GM18511 (cell line): Measurements from ENCODE around the gene RNF217.
"Not testable (repeated sequence)": the region's sequence is repeated elsewhere in the genome, so short reads cannot be mapped to it uniquely, and the experiment has no call there.

Experiments used
- ATAC-seq: cut with Tn5 transposase; IDR thresholded peaks from one replicate; pipeline ENCODE4 v1.9.1; 2021; ENCODE audit warnings: mild to moderate bottlenecking, moderate library complexity; ENCODE audit not compliant: unreplicated experiment

The RNF217 gene, protein sequence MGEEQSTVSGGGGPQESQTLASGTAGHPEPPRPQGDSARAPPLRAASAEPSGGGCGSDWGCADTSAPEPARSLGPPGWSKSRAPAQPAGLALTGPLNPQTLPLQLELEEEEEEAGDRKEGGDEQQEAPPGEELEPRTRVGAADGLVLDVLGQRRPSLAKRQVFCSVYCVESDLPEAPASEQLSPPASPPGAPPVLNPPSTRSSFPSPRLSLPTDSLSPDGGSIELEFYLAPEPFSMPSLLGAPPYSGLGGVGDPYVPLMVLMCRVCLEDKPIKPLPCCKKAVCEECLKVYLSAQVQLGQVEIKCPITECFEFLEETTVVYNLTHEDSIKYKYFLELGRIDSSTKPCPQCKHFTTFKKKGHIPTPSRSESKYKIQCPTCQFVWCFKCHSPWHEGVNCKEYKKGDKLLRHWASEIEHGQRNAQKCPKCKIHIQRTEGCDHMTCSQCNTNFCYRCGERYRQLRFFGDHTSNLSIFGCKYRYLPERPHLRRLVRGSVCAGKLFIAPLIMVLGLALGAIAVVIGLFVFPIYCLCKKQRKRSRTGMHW

DNA sequence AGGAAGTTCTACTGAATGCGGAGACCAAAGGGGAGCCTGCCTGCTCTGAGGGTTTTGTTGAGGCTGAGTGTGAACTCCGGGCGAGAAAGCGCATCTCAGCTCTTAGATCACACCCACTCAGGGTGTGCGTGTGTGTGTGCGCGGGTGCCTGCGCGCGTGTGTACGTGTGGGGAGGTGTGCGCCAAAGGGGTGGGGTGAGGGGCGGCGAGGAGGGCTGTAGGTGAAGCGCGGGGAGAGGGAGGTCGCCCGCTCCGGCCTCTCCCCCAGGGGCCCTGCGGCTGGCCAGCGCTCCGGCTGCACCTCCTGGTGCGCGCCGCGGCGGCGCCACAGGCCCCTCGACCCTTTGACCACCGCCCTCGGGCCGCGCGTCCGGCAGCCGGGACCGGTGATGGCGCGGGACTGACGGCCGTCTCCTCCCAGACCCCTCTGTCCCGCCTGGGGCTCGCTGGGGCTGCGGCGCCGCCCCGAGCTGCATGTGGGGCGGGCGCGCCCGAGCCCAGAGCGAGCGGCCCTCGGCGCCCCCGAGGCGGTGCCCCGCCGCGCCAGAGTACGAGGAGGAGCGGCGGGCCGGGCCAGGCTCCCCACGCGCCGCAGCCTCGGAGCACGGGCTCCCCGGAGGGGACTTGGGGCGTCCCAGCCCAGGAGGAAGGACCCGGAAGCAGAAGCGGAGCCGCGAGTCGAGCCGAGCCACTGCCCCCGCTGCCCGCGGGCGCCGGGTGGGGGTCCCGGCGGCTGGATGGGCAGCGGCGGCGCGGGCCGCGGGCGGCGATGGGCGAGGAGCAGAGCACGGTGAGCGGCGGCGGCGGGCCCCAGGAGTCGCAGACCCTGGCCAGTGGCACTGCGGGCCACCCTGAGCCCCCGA is at the start of gene RNF217:
Gene RNF217 (plus strand): TSS at position 661 of the 862 bp plus-strand sequence. CDS start 108 bp downstream, at position 769.
- peak; percentile 46 for ATAC-seq

DNA sequence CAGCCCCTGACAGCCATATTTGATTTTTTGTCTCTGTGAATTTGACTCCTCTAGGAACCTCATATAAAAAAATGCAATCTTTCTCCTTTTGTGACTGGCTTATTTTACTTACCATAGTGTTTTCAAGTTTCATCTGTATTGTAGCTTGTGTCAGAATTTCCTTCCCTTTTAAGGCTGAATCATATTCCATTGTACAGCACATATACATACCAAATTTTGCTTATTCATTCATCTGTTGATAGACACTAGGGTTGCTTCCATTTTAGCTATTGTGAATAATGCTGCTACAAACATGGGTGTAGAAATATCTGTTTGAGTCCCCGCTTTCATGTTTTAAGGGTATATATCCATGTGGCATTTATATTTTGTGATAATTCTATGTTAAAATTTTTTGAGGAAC is 49.2 kb upstream of the RNF217 start:
- ATAC-seq, result no peak

DNA sequence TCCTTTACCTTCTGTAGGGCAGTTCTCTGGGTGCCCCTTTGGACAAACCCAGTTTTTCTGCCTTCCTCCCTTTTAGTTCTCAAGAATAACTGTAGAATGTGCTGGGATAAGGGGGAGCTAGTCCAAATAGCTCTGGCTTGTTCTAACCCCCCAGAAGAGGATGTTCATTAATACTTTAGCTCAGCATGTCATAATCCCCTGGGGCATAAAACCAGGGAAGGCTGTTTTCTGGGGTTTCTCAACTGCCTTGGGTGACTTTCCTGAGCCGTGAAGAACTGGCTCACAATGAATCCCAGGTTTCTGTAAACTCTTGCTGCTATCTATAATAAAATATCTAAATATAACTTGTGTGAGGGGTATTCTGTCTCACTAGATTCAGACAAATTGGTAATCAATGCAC is 44.5 kb upstream of the RNF217 start:
- ATAC-seq, result no peak

DNA sequence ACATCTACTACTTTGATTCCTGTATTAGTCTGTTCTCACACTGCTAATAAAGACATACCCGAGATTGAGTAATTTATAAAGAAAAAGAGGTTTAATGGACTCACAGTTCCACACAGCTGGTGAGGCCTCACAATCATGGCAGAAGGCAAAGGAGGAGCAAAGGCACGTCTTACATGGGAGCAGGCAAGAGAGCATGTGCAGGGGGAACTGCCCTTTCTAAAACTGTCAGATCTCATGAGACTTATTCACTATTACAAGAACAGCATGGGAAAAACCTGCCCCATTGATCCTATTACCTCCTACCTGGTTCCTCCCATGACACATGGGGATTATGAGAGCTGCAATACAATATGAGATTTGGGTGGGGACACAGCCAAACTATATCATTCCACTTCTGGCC is 42.5 kb upstream of the RNF217 start:
- ATAC-seq, result not testable (repeated sequence)

DNA sequence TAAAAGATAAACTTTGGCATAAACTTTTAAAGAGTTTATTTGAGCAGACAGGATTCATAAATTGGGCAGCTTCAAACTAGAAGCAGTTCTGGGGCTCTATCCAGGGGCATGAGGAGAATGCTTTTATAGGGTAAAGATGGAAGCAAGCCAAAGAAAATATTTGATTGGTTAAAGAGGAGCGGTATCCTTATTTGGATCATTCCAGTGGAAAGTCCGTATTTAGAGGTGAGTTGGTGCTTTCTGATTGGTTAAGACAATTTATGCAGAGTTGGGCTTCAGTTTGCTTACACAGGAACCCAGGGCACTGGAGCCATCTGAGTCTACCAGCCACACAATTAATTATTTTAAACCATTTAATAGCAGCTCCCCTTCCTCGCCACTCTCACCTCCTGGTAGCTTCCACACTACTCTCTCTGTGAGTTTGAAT is 37.9 kb upstream of the RNF217 start:
- no peak for ATAC-seq

DNA sequence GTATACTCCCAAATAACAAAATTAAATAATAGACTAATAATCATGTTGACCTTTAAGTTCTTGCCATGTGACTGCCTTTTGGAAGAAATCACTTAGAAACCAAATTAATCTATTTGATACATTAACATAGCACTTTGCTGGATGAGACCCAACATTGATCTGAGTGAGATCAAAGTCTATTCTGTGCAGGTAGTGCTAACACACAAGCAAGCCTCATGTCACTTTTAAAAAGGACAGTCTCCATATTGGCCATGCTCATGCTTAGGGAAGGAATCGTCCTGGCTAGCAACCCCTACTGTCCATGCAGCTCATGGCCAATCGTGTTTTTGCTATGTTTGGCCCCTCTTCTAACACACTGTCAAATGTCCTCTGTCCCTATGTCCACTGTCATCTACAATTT is 35.8 kb upstream of the RNF217 start:
- no peak for ATAC-seq

DNA sequence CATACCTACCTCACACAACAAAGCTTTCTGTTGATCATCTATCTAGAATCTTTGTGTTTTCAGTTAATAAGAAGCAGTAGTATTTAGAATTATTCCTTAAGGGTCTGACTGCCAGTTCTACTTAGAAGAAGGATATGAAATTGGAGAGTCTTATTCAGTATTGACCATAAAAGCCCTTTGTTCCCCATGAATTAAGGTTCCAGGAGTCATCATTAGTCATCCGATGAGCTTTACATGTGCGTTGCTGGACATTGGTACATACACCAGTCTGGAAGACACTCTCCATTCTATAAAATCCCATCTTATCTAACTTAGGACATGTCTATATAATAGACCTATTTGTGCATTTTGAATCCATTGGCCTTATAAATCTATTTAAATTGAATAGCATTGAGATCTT is 34.4 kb upstream of the RNF217 start:
- ATAC-seq, result no peak

DNA sequence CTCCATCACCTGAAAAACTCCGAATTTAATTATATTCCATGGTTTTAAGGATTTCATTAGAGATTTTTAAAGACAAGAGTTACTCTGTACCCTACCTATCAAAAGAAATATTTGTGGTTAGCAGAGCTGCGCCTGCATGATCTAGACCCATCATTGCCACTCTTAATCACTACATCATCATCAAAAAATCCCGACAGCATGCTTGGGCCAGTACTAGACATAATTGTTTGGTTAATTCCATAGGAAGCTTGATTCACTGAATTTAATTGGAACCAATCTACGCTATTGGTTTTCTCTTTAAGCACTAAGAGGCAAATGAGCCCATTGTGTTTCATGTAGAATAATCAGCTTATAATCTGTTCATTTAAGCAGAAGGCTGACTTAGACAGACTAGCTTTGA is 33.4 kb upstream of the RNF217 start:
- ATAC-seq, result no peak

DNA sequence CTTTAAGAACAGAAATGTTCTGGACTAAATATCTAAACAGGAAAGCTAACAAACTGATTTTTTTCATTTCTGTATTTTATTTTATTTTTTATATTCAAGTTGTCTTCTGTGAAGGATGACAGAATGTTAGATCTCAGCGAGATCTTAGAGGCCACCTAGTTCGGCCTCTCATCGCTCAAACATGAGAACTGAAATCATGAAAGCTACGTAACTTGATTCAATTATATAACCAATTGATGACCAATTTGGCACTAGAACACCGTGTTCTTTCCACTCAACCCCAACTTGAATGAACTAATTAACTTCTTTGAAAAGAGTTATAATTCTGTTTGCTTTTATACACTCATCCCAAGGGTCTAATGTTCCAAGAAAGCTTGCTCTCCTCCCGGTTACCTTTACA is 24.6 kb upstream of the RNF217 start:
- ATAC-seq, result no peak

DNA sequence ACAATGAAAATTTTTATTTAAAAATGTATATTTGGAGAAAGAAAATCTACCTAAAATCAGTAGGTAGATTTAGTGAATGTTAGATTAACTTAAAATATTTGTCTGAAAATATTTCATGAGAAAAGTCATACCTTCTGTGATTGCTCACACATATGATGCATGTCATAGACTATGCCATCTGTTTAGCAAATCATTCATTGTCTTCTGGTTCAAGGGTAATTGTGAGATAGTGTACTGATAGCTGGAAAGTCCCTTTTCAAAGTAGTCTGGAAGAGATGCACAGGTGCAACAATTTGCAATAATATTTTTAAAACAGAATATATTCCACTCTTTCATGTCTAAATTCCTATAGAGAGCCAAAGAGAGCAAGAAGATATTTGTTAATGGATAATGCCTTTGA is 21.0 kb upstream of the RNF217 start:
- peak; percentile 70 for ATAC-seq

DNA sequence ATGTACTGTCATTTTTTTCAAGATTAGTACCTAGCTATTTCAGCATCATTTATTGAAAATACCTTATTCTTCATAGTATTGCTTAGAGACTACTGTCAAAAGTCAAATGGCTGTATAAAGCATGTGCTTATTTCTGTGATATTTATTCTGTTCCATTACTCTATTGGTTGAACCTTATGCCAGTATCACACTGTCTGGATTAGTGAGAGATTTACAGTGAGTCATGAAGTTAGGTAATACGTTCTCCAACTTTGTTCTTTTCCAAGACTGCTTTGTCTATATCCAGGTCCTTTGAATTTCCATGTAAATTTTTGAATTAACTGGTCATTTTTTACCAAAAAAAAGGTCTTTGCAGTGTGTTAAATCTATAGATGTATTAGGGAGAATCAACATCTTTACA is 18.6 kb upstream of the RNF217 start:
- no peak for ATAC-seq

DNA sequence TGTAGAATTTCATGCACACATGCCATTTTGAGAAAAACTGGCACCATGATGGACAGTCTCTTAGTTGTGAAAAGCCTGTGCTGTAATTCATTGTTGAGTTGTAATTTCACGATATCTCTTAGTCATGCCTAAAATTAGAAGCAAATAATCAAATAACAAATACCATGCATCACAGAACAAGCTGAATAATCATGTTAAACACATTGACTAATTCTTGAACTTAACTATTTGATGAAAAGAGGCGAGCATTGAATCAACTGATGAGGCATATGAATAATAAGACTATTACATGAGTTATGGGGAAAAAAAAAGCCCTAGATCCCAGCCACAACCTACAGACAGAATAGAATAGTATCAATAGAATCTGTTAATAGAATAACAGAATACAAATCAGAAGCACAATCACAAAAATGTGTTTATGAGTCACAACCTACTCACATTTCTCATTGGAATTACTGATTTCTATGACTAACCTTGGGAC is 14.2 kb upstream of the RNF217 start:
- ATAC-seq, result no peak

DNA sequence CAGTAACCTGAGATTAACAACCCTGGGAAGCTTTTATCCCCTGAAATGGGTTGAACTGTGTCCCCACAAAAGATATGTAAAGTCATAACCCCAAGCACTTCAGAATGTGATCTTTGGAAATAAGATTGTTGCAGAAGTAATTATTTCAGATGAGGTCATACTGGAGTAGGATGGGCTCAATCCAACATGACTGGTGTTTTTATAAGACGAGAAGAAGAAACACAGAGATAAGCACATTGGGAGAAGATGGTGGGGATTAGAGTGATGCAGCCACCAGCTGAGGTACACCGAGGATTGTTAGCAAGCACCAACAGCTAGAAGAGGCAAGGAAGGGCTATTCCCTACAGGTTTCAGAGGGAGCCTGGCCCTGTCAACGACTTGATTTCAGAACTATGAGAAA is 12.5 kb upstream of the RNF217 start:
- no peak for ATAC-seq

DNA sequence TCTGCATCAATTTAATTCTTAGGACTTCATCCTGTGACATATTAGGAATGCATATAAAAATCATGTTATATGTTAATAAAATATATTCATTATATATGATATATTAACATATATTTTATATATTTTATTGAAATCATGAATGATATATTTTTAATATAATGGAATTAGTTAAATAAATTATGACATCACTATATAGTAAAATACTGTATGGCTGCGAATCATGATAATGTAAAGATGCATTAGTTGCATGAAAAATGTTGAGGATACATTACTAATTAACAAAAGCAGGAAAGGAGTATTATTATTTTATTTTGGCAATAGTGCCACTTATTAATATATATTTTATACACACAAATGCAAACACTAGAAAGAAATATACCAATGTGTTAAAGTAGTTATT is 8.4 kb upstream of the RNF217 start:
- no peak for ATAC-seq

DNA sequence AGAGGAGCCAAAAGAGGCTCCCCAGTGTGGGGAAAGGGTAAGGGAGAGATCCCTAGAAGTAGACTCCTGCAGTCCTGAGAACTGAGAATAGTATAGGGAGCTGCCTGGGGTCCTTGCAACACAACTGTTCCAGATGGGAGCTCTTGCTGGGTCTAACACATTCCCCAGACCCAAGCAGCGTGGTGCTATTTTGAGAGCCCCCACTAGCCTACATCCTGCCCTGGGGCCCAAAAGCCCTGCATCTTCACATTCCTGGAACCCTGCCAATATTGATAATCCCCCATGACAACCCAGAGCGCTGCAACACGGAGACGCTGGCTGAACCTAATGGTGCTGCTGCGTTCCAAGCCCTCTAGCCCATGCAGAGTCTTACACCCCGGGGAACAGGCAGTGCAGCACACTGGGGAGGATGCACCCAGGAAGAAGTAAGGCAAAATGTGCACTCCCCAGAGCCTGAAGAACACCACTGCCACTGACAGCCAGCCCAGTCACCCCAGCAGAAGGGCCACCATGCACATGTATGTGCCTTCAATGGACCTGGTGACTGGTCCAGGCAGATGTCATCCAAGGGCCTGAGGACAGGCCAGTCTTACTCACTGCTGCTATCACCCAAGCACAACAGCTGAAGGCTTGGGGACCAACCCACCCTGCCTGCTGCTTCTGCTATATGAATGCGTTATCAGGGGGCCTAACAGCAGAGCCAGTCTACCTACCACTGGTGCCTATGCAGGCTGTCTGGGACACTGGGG is 7.0 kb upstream of the RNF217 start:
- no peak for ATAC-seq

DNA sequence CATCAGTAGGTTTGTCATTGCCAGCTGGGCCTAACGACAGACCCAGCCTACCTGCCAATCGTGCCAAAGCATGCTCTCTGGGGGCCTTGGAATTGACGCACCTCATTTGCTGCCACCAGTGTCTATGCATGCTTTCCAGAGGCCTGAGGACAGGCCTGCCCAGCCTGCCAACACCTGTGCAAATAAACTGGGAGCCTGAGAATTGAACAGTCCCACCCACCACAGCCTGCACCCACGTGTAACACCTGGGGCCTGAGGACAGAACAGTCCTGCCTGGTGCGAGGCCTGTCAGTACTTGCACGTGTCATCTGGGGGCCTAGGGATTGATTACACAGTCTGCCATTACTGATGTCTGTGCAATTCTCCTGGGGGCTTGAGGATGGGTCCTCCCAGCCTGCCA is 6.2 kb upstream of the RNF217 start:
- no peak for ATAC-seq

DNA sequence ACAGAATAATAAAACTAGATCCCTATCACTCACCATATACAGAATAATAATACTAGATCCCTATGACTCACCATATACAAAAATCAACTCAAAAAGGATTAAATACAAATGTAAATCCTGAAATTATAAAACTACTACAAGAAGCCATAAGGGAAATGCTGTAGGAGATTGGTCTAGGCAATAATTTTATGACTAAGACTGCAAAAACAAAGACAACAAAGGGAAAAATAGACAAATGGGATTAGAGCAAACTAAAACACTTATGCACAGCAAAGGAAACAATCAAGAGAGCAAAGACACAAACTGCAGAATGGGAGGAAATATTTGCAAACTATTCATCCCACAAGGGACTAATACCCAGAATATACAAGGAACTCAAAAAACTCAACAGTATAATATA is 4.1 kb upstream of the RNF217 start:
- ATAC-seq, result no peak

DNA sequence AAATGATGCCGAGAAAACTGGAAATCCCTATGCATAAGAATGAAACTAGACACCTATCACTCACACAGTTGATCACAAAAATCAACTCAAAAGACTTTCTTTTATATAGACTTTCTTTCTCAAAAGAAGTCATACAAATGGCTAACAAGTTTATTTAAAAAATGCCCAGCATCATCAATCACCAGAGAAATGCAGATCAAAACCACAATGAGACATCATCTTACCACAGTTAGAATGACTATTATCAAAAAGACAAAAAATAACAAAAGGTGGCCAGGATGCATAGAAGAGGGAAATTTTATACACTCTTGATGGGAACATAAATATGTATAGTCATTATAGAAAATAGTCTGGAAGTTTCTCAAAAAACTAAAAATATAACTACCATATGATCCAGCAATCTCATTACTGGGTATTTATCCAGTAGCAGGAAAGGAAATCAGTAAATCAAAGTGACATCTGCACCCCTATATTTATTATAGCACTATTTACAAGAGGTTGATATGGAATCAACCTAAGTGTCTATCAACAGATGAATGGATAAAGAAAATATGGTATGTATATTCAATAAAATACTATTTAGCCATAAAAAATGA is 3.4 kb upstream of the RNF217 start:
- ATAC-seq, result no peak

DNA sequence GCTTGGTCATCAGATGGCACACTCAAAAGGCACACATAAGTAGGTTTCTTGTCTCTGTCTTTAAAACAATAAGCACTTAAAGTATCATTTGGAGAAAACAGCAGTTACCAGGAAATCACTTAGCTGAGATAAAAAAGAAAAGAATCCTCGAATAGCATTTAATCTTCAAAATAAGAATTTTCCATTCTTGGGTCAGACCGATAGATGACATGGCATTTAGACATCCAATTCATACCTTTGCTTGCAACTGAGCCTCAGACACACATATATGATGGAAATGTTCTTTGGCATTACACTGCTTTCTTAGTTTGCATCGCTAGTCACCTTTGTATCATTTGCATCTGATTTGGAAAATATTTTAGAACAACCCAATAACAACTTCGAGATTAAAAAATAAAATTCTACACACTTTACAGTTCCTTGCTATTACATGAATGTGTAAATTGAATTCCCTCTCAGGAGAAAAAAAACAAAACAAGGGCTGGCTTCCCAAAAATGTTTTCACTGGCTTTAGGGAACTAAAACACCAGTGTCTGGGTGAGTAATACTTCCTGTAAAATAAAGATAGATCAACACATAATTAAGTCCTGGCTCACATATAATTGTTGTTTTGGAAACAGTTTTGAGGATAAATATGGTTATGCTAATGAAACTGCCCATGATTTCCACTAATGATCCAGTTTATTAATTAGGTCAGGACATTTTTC is 1.3 kb upstream of the RNF217 start:
- no peak for ATAC-seq

DNA sequence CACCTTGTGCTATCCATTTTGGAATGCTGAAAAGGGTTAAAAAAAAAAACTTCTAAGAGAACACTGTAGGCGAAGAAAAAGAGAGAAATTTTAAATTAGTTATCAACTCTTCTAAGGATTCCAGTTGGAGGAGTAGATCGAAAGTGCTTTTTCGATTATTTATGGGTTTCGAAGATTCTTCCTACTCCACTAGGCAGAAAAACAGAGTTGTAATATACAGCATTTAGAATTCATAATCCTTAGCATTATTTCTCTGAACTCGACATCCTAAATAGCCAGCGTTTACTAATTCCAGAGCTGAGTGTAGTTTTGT is 817 bp upstream of the RNF217 start:
- ATAC-seq, result no peak
